Skeletal muscle satellite cell (primary cell): ENCODE results near the gene HRH1.

Experiments
- H3K27me3 ChIP-seq: 2 replicates; pipeline ENCODE4 v1.7.0; 2013; ENCODE audit warnings: low read length; ENCODE audit not compliant: control insufficient read depth, insufficient read depth
- H3K36me3 ChIP-seq: 2 replicates; pipeline ENCODE4 v1.7.0; 2013; ENCODE audit warnings: mild to moderate bottlenecking, control low read depth, low read length; ENCODE audit not compliant: insufficient read depth
- H3K4me1 ChIP-seq: 2 replicates; pipeline ENCODE4 v1.7.0; 2013; ENCODE audit warnings: low read length; ENCODE audit not compliant: control insufficient read depth, insufficient read depth
- H3K4me2 ChIP-seq: 2 replicates; pipeline ENCODE4 v1.7.0; 2013; ENCODE audit warnings: mild to moderate bottlenecking, low read length
- H3K4me3 ChIP-seq: 2 replicates; pipeline ENCODE4 v1.7.0; 2013; ENCODE audit warnings: low read length
- H3K9ac ChIP-seq: 2 replicates; pipeline ENCODE4 v1.7.0; 2013; ENCODE audit warnings: mild to moderate bottlenecking, low read depth, low read length, moderate library complexity
- H3K9me3 ChIP-seq: replicated peaks from 2 replicates; pipeline ENCODE4 v1.7.0; 2013; ENCODE audit warnings: mild to moderate bottlenecking, control low read depth, low read length

Gene HRH1

DNA sequence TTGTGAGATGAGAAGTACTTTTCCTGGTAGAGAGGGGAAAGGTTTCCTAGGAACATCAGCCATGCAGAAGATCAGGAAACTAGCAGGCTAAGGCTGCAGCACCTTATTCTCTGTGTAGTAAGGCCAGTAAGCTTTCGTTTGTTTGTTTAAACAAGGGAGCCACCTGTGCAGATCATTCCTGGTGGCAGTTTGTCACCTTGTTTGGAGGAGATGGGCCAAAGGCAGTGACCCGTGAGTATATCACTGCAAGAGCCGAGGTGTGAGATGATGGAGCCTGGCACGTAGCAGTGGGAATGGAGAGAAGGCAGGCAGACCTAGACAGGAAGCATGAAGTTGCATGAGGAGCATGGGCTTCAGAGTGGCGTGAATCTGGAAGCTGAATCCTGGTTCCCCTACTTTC lies 137.5 kb downstream of the HRH1 start:
- Histone ChIP-seq H3K9ac (peak overlapping the region; percentile 26), H3K9me3 (no peaks in the 10 kb centered on the region), H3K27me3 (no peaks in the 10 kb centered on the region), H3K4me2 (no peak overlapping the region), H3K36me3 (no peaks in the 10 kb centered on the region), H3K4me1 (peaks cover 50% of the 10 kb centered on the region), H3K4me3 (no peak overlapping the region)

DNA sequence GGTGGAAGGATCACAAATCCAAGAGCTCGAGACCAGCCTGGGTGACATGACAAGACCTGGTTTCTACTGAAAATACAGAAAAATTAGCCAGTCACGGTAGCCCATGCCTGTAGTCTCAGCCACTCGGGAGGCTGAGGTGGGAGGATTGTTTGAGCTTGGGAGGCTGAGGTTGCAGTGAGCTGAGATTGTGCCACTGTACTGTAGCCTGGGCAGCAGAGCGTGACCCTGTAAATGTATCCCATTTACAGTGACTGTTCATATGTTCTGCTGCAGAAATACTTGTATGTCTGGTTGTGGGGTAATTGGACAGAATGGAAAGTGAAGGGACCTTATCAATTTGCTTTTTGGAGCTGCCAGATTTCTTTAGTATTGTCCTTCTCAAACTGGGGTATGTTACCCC lies 142.8 kb downstream of the HRH1 start:
- H3K4me3 ChIP-seq = no peak overlapping the region
- no peaks in the 10 kb centered on the region for H3K4me1 ChIP-seq
- no peaks in the 10 kb centered on the region for H3K9me3 ChIP-seq
- H3K9ac ChIP-seq = no peak overlapping the region
- no peak overlapping the region for H3K4me2 ChIP-seq
- H3K36me3 ChIP-seq = peaks cover 30% of the 10 kb centered on the region
- H3K27me3 ChIP-seq = no peaks in the 10 kb centered on the region

DNA sequence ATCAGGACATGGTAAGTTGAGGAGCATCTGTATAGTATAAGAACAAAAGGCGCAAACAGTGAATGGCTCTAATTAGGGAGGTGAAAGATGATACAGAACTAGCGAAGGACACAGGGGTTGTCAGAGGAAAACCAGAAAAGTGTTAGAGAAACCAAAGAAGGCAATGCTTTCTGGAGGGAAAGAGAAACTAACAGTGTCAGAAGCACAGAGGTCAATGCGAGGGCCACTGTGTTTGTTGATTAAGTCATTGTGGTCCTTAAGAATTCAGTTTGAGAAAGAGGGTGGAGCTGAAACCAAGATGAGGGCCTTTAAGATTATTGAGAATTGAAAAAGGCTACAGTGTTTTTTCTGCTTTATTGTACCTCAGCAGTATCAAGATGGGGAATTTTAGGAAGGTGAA lies 146.7 kb downstream of the HRH1 start:
- no peaks in the 10 kb centered on the region for H3K9me3 ChIP-seq
- no peak overlapping the region for H3K4me2 ChIP-seq
- no peaks in the 10 kb centered on the region for H3K27me3 ChIP-seq
- no peak overlapping the region for H3K4me3 ChIP-seq
- peaks cover 8% of the 10 kb centered on the region for H3K4me1 ChIP-seq
- H3K9ac ChIP-seq = no peak overlapping the region
- H3K36me3 ChIP-seq = peaks cover 55% of the 10 kb centered on the region

DNA sequence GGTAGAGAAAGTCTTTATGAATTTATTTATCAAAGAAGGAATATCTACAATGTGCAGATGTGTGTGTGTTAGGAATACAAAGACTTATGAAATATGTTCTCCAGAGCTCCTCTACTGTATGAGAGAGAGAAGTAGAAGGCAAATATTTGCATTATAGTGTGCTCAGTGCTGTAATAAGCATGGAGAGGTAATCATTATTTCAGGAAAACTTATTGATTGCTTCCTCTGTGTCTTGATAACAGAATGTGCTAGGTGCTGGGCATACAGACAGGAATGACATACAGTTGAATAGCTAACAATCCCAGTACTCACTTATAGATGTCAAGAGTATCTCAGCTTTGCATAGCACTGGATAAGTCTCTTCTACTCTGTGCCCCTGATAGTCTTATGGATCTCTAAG lies 148.2 kb downstream of the HRH1 start:
- no peaks in the 10 kb centered on the region for H3K9me3 ChIP-seq
- peaks cover 8% of the 10 kb centered on the region for H3K4me1 ChIP-seq
- peaks cover 68% of the 10 kb centered on the region for H3K36me3 ChIP-seq
- no peaks in the 10 kb centered on the region for H3K27me3 ChIP-seq
- no peak overlapping the region for H3K4me2 ChIP-seq
- no peak overlapping the region for H3K4me3 ChIP-seq
- no peak overlapping the region for H3K9ac ChIP-seq

DNA sequence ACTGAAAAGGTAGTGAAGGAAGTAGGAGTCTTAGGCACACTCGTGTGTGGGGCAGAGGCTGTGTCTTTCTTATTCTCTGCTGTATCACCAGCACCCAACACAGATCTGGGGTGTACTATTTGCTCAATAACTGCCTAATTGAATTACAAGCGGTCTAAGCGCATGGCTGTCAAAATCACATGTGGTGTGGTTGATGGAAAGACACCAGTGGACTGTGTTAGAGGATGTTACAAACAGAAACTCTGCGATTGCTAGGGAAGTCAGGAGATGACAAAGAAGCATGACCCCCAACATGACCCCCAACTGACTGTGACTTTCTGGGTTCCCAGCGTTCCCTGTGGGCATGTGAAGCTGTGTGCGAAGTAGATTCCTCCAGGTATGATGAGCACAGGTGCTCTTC lies 149.9 kb downstream of the HRH1 start:
- peaks cover 74% of the 10 kb centered on the region for H3K36me3 ChIP-seq
- H3K4me2 ChIP-seq = no peak overlapping the region
- H3K4me3 ChIP-seq = no peak overlapping the region
- no peaks in the 10 kb centered on the region for H3K9me3 ChIP-seq
- H3K4me1 ChIP-seq = peaks cover 8% of the 10 kb centered on the region
- no peak overlapping the region for H3K9ac ChIP-seq
- no peaks in the 10 kb centered on the region for H3K27me3 ChIP-seq

DNA sequence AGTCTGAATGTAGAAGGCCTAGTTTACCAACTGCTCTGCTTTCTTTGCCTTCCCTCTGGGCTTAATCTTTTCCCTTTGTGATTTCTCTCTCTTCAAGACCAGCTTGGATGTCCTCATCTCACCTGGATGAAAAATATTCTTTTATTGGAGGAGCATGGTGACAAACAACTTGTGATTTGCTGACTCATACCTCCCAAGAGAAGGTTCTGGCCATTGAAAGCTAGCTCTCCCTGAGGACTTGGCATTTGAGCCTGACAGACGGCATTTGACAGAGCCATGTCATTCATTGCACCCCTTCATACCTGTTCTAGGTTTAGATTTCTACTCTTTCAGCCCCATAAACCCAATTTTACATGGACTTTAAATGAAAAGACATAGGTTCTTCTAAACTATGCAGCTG lies 151.2 kb downstream of the HRH1 start:
- no peaks in the 10 kb centered on the region for H3K27me3 ChIP-seq
- no peak overlapping the region for H3K9ac ChIP-seq
- H3K36me3 ChIP-seq = peaks cover 69% of the 10 kb centered on the region
- H3K4me2 ChIP-seq = no peak overlapping the region
- H3K4me3 ChIP-seq = no peak overlapping the region
- H3K9me3 ChIP-seq = no peaks in the 10 kb centered on the region
- peaks cover 8% of the 10 kb centered on the region for H3K4me1 ChIP-seq

DNA sequence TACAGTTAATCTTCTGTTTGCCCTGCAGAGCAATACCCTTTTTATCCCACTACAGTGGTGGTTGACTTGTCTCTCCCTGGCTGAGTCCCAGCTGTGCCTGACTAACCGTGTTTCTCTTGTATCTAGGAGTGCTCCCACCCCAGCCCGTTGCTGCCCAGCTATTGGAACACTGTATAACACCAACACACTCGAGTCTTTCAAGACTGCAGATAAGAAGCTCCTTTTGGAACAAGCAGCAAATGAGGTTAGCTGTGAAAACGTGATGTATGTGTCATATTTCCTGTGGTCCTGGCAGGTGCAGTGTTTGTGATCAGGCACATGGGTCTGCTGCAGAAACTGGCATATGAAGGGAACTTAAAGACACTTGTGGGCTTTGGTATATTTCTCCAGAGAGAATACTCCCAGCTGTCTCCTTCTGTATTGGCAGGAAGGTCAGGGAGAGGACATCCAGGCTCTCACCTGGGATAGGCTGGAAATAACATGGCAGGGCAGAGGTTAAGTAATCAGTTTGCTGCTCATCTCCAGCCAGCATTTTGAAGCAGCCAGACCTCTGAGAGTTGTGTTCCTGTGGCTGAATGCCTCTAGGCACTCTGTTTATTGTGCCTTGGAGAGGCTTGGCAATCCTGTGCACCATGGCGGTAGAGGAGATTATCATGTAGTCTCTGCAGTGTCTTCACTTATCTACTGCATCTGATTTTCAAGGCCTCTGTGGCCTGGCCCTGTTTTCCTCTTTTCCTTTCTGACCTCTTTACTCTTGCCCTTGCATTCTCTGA lies 152.7 kb downstream of the HRH1 start:
- Histone ChIP-seq H3K4me1 (peaks cover 8% of the 10 kb centered on the region), H3K27me3 (no peaks in the 10 kb centered on the region), H3K4me3 (no peak overlapping the region), H3K36me3 (peaks cover 72% of the 10 kb centered on the region), H3K4me2 (no peak overlapping the region), H3K9me3 (no peaks in the 10 kb centered on the region), H3K9ac (no peak overlapping the region)

DNA sequence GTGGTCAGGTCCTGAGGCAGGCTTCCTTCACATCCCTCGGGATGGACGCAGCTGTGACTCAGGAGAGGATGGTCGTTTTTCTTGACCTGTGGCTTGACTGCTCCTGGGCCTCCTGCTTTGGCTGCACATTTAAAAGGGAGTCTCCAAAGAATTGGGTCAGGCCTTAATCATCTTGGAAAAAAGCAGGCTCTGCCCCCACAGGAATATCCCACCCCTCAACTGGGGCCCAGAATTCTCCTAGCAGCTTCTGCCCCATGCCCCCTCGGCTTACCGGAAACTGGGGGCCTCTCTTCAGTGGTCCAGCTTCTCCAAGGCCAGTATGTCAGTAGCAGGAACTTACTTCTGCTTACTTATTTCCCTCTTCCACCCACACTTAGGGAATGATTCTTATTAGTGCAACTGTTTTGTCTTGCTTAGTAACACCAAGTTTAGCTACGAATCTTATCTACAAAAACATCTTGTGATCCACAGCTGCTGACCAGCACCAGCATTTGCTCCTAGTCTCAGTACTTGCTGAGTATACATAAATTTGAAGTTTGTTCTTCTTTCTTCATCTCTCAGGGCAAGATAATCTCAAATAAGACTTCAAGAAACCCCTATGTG lies 153.6 kb downstream of the HRH1 start:
- Histone ChIP-seq H3K4me1 (peaks cover 8% of the 10 kb centered on the region), H3K36me3 (peaks cover 74% of the 10 kb centered on the region), H3K4me3 (no peak overlapping the region), H3K9ac (no peak overlapping the region), H3K27me3 (no peaks in the 10 kb centered on the region), H3K9me3 (no peaks in the 10 kb centered on the region), H3K4me2 (no peak overlapping the region)

DNA sequence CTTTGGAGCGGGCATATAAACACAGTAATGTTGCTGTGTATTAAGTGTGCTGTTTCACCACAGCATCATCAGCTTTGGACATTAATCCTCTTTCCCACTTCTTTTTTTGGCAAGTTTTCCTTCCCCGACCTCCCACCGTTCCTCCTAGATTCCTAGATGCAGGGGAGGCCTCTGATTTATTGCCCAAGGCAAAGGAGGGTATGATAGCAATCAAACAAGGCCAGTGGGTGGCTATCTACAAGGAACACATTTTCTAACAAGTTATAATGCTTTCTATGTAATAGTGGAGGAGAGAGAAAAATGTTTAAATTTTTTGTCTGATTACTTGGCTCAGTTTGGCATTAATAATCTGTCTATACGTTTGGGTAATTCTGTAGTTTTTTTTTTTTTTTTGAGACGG lies 156.0 kb downstream of the HRH1 start:
- peaks cover 69% of the 10 kb centered on the region for H3K36me3 ChIP-seq

DNA sequence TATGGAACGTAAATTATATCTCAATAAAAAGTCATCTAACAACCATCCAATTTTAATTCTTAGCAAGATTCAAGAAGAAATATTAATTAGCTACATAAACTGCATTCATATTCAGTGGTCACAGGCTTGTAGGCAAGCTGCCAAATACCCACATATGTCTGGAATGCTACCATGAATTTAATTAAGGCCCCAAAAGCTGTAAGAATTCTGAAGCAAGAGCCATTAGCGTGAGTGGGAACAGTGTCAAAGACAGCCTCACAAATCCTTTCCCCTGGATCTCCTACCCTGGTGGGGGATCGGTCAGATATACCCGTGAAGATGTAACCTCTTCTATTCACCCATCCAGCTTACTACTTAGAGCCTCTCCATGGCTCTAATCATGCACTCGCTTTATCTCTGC lies 157.9 kb downstream of the HRH1 start:
- Histone ChIP-seq H3K4me3 (no peak overlapping the region), H3K4me1 (no peaks in the 10 kb centered on the region), H3K9me3 (no peaks in the 10 kb centered on the region), H3K4me2 (no peak overlapping the region), H3K9ac (no peak overlapping the region), H3K27me3 (no peaks in the 10 kb centered on the region), H3K36me3 (peaks cover 70% of the 10 kb centered on the region)

More for the DNA sequence above, 156.0 kb downstream of the HRH1 start:
- H3K4me2 ChIP-seq = no peak overlapping the region
- H3K9me3 ChIP-seq = no peaks in the 10 kb centered on the region
- peaks cover 5% of the 10 kb centered on the region for H3K4me1 ChIP-seq
- H3K4me3 ChIP-seq = no peak overlapping the region
- H3K9ac ChIP-seq = no peak overlapping the region
- H3K27me3 ChIP-seq = no peaks in the 10 kb centered on the region
